Measurements from ENCODE around the gene FST. TPM values are rescaled to one million over a fixed set of nuclear protein-coding genes. Genes with fewer than 3 reads are reported as not detected.
A peak's percentile ranks its signal among the peaks of the same experiment; 100 is the strongest.

FST gene
- 16.9 TPM for total RNA-seq

GRCh38 chr5:53480416-53481158, at the start of gene FST:
Gene FST (plus strand): TSS chr5:53480629. CDS start chr5:53480792, 163 bp downstream.
- DNase-seq (ENCODE audit: low spot score), result peak; percentile 45
- peak; percentile 3 for ATAC-seq

- no peak for ATAC-seq
- no peak for DNase-seq (ENCODE audit: low spot score)
Measured at GRCh38 chr5:53431665-53432064, 48.8 kb upstream of the FST start.

GRCh38 chr5:53433026-53433425, 47.4 kb upstream of the FST start:
- ATAC-seq (no peak), DNase-seq (ENCODE audit: low spot score) (no peak)

GRCh38 chr5:53434541-53434940, 45.9 kb upstream of the FST start:
- DNase-seq (ENCODE audit: low spot score) (no peak), ATAC-seq (no peak)

- DNase-seq (ENCODE audit: low spot score) (no peak), ATAC-seq (peak; percentile 80)
Measured at GRCh38 chr5:53436480-53437191, 43.8 kb upstream of the FST start.

GRCh38 chr5:53438079-53438478, 42.4 kb upstream of the FST start:
- no peak for DNase-seq (ENCODE audit: low spot score)
- no peak for ATAC-seq

- ATAC-seq (no peak), DNase-seq (ENCODE audit: low spot score) (no peak)
Measured at GRCh38 chr5:53438486-53439472, 41.6 kb upstream of the FST start.

GRCh38 chr5:53442961-53443360, 37.5 kb upstream of the FST start:
- ATAC-seq, result no peak
- no peak for DNase-seq (ENCODE audit: low spot score)

- DNase-seq (ENCODE audit: low spot score) (no peak), ATAC-seq (no peak)
Measured at GRCh38 chr5:53445569-53445968, 34.9 kb upstream of the FST start.

- DNase-seq (ENCODE audit: low spot score), result no peak
- no peak for ATAC-seq
Measured at GRCh38 chr5:53446908-53447307, 33.5 kb upstream of the FST start.

- ATAC-seq, result no peak
- no peak for DNase-seq (ENCODE audit: low spot score)
Measured at GRCh38 chr5:53448851-53449250, 31.6 kb upstream of the FST start.

- DNase-seq (ENCODE audit: low spot score), result no peak
- ATAC-seq, result peak; percentile 90
Measured at GRCh38 chr5:53453898-53454718, 26.3 kb upstream of the FST start.

GRCh38 chr5:53454719-53455000, 25.8 kb upstream of the FST start:
- ATAC-seq, result no peak
- DNase-seq (ENCODE audit: low spot score), result no peak

- DNase-seq (ENCODE audit: low spot score), result no peak
- ATAC-seq, result no peak
Measured at GRCh38 chr5:53456366-53456765, 24.1 kb upstream of the FST start.

GRCh38 chr5:53463909-53464621, 16.4 kb upstream of the FST start:
- DNase-seq (ENCODE audit: low spot score), result no peak
- no peak for ATAC-seq

- DNase-seq (ENCODE audit: low spot score) (no peak), ATAC-seq (no peak)
Measured at GRCh38 chr5:53464722-53465121, 15.7 kb upstream of the FST start.

- no peak for DNase-seq (ENCODE audit: low spot score)
- ATAC-seq, result no peak
Measured at GRCh38 chr5:53469946-53470687, 10.3 kb upstream of the FST start.

- no peak for DNase-seq (ENCODE audit: low spot score)
- ATAC-seq, result no peak
Measured at GRCh38 chr5:53472279-53472678, 8.2 kb upstream of the FST start.
